Measurements from ENCODE around the gene PRH2.

- TF ChIP-seq, protein P1, sequence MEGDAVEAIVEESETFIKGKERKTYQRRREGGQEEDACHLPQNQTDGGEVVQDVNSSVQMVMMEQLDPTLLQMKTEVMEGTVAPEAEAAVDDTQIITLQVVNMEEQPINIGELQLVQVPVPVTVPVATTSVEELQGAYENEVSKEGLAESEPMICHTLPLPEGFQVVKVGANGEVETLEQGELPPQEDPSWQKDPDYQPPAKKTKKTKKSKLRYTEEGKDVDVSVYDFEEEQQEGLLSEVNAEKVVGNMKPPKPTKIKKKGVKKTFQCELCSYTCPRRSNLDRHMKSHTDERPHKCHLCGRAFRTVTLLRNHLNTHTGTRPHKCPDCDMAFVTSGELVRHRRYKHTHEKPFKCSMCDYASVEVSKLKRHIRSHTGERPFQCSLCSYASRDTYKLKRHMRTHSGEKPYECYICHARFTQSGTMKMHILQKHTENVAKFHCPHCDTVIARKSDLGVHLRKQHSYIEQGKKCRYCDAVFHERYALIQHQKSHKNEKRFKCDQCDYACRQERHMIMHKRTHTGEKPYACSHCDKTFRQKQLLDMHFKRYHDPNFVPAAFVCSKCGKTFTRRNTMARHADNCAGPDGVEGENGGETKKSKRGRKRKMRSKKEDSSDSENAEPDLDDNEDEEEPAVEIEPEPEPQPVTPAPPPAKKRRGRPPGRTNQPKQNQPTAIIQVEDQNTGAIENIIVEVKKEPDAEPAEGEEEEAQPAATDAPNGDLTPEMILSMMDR (IDR thresholded peaks at IDR 0.05) = no peak
- no peak for TF ChIP-seq POLR2A (IDR thresholded peaks at IDR 0.05)
Observed at GRCh38 chr12:10939163-10939562, 10.1 kb downstream of the PRH2 start, which contains the start of gene TAS2R14.
